ENCODE data around the gene RBM43.
A peak's percentile ranks its signal among the peaks of the same experiment; 100 is the strongest.

The RBM43 gene

DNA sequence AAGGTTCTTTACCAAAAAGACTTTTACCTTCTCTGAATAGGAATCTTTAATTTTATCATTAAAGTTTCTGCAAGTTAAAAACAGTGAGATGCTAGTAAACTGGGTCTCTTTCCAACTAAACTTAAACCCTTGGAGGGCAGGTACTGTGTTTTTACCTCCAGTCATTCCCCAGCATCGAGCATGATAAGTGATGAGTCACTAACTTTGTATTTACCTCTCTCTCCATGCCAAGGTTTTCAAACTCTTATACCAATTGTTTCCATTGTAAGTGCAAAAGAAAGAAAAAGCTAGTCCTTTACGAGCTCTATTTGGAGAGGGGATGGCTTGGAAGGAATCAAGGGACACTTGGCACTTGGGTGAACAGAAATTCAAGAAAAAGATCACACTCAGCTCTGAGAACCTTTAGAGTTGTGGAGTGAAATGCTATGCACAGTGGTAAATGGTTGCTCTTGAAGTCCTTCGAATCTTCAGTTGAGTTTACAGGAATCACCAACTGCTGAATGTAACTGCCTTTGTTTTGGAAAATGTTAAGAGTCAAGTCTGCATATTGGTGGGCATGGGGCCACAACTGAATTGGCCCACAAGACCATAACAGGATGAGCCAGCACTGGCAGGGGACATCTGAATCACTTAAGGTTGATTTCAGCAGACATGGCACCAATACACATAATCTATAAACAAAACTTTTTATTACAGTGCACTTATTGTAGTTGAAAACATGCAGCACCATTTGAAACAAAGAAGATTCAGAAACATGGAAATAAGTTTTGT, 8.3 kb upstream of the RBM43 start:
- Histone ChIP-seq H3K27ac (ENCODE audit: low read depth, low read length) (no peak overlapping the region), H3K9me3 (ENCODE audit: control insufficient read depth in 1 of 2, low read length in 2 of 2) (no peaks in the 10 kb centered on the region), H3K4me3 (ENCODE audit: low read depth in 1 of 2, low read length in 2 of 2) (no peak overlapping the region), H3K9ac (ENCODE audit: low read depth in 1 of 2, low read length in 2 of 2) (no peak overlapping the region), H3K27me3 (ENCODE audit: control insufficient read depth in 1 of 2, insufficient read depth in 2 of 2, low read length in 2 of 2) (no peaks in the 10 kb centered on the region), H3K4me1 (ENCODE audit: control insufficient read depth in 1 of 2, insufficient read depth in 2 of 2, low read length in 2 of 2) (no peaks in the 10 kb centered on the region), H3K36me3 (ENCODE audit: control insufficient read depth in 1 of 2, insufficient read depth in 2 of 2, low read length in 2 of 2) (peaks cover 3 to 45% of the 10 kb centered on the region in 2 donors)

GRCh38 chr2:151268085-151268484, 6.4 kb upstream of the RBM43 start:
- Histone ChIP-seq H3K36me3 (ENCODE audit: control insufficient read depth in 1 of 2, insufficient read depth in 2 of 2, low read length in 2 of 2) (peaks cover 3 to 31% of the 10 kb centered on the region in 2 donors), H3K9me3 (ENCODE audit: control insufficient read depth in 1 of 2, low read length in 2 of 2) (no peaks in the 10 kb centered on the region), H3K9ac (ENCODE audit: low read depth in 1 of 2, low read length in 2 of 2) (no peak overlapping the region), H3K27ac (ENCODE audit: low read depth, low read length) (no peak overlapping the region), H3K4me3 (ENCODE audit: low read depth in 1 of 2, low read length in 2 of 2) (no peak overlapping the region), H3K27me3 (ENCODE audit: control insufficient read depth in 1 of 2, insufficient read depth in 2 of 2, low read length in 2 of 2) (no peaks in the 10 kb centered on the region), H3K4me1 (ENCODE audit: control insufficient read depth in 1 of 2, insufficient read depth in 2 of 2, low read length in 2 of 2) (no peaks in the 10 kb centered on the region)

- Histone ChIP-seq H3K27ac (ENCODE audit: low read depth, low read length) (no peak overlapping the region), H3K36me3 (ENCODE audit: control insufficient read depth in 1 of 2, insufficient read depth in 2 of 2, low read length in 2 of 2) (peaks cover 3 to 27% of the 10 kb centered on the region in 2 donors), H3K27me3 (ENCODE audit: control insufficient read depth in 1 of 2, insufficient read depth in 2 of 2, low read length in 2 of 2) (no peaks in the 10 kb centered on the region), H3K4me1 (ENCODE audit: control insufficient read depth in 1 of 2, insufficient read depth in 2 of 2, low read length in 2 of 2) (no peaks in the 10 kb centered on the region), H3K9me3 (ENCODE audit: control insufficient read depth in 1 of 2, low read length in 2 of 2) (no peaks in the 10 kb centered on the region), H3K4me3 (ENCODE audit: low read depth in 1 of 2, low read length in 2 of 2) (no peak overlapping the region), H3K9ac (ENCODE audit: low read depth in 1 of 2, low read length in 2 of 2) (no peak overlapping the region)
Measured at GRCh38 chr2:151267537-151267936, 5.9 kb upstream of the RBM43 start.

DNA sequence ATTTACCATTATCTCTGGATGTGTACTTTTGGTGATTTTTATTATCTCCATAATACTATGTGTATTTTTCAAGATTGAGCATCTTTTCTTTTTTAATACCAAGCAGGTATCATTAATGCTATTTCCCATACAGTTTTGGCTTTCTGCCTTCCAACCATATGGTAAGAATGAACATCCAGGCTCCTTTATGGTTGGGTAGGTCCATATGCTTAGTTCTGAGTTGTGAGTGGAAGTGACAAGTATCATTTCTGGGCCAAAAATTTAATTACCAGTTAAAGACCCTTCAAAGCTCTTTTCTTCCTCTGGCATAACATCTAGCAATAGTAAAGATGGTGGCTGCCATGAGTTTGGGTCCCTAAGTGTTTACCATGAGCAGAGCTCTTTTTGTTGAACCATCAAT, 4.3 kb upstream of the RBM43 start:
- H3K9ac ChIP-seq (ENCODE audit: low read depth in 1 of 2, low read length in 2 of 2): no peak overlapping the region
- no peak overlapping the region for H3K27ac ChIP-seq (ENCODE audit: low read depth, low read length)
- H3K4me3 ChIP-seq (ENCODE audit: low read depth in 1 of 2, low read length in 2 of 2): no peak overlapping the region
- H3K27me3 ChIP-seq (ENCODE audit: control insufficient read depth in 1 of 2, insufficient read depth in 2 of 2, low read length in 2 of 2): no peaks in the 10 kb centered on the region
- peaks cover 0 to 12% of the 10 kb centered on the region in 2 donors for H3K36me3 ChIP-seq (ENCODE audit: control insufficient read depth in 1 of 2, insufficient read depth in 2 of 2, low read length in 2 of 2)
- no peaks in the 10 kb centered on the region for H3K9me3 ChIP-seq (ENCODE audit: control insufficient read depth in 1 of 2, low read length in 2 of 2)
- H3K4me1 ChIP-seq (ENCODE audit: control insufficient read depth in 1 of 2, insufficient read depth in 2 of 2, low read length in 2 of 2): peaks cover 5 to 6% of the 10 kb centered on the region in 2 donors

DNA sequence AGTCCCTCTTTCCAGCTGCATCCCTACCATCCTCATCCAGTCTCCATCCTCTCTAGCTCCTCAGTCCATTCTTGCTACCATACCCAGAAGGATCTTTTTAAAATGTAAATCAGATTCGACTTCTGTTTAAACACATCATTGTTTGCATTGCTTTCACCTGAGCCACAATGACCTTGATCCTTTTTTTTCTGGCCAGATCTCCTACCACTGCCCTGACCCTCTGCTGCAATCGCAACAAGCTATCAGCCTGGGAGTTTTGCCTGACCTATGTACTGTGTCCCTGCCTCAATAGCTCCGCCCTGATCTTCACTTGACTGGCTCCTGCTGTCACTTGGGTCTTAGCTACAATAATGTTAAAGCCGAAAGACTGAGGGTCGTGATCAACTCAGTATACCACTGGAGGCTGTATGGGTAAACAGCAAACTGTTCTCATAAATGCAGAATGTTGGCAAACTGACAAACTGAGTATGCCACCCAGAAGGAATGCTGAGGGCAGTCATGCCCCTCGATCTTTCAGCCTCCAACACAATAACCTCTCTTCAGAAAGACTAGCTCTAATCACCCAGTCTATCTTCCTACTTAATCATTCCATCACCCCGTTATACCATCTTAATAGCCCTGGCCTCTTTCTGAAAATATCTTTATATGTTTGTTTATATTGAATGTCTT, 2.6 kb upstream of the RBM43 start:
- H3K9ac ChIP-seq (ENCODE audit: low read depth in 1 of 2, low read length in 2 of 2): no peak overlapping the region
- H3K36me3 ChIP-seq (ENCODE audit: control insufficient read depth in 1 of 2, insufficient read depth in 2 of 2, low read length in 2 of 2): no peaks in the 10 kb centered on the region
- no peak overlapping the region for H3K4me3 ChIP-seq (ENCODE audit: low read depth in 1 of 2, low read length in 2 of 2)
- no peak overlapping the region for H3K27ac ChIP-seq (ENCODE audit: low read depth, low read length)
- H3K4me1 ChIP-seq (ENCODE audit: control insufficient read depth in 1 of 2, insufficient read depth in 2 of 2, low read length in 2 of 2): peaks cover 8 to 10% of the 10 kb centered on the region in 2 donors
- H3K9me3 ChIP-seq (ENCODE audit: control insufficient read depth in 1 of 2, low read length in 2 of 2): no peaks in the 10 kb centered on the region
- no peaks in the 10 kb centered on the region for H3K27me3 ChIP-seq (ENCODE audit: control insufficient read depth in 1 of 2, insufficient read depth in 2 of 2, low read length in 2 of 2)

DNA sequence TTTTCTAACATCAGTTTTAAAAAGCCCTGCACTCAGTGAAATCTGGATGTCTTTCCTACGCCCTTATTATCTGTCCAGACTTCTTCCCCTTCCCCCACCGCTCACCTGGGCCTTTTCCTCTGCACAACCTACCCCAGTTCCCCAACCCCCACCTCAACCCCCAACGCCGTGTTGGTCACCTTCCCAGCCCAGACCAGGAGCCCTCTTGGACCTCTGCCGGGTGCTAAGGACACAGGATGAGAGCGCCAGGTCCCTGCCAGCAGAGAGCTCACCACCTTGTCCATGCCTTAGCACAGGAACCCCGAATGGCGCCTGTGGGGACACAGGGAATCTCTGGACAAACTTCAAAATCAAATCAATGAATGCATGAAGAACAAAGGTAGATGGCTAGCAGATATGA, 966 bp upstream of the RBM43 start:
- Histone ChIP-seq H3K36me3 (ENCODE audit: control insufficient read depth in 1 of 2, insufficient read depth in 2 of 2, low read length in 2 of 2) (no peaks in the 10 kb centered on the region), H3K9ac (ENCODE audit: low read depth in 1 of 2, low read length in 2 of 2) (no peak overlapping the region), H3K27me3 (ENCODE audit: control insufficient read depth in 1 of 2, insufficient read depth in 2 of 2, low read length in 2 of 2) (no peaks in the 10 kb centered on the region), H3K4me3 (ENCODE audit: low read depth in 1 of 2, low read length in 2 of 2) (no peak overlapping the region), H3K9me3 (ENCODE audit: control insufficient read depth in 1 of 2, low read length in 2 of 2) (no peaks in the 10 kb centered on the region), H3K27ac (ENCODE audit: low read depth, low read length) (no peak overlapping the region), H3K4me1 (ENCODE audit: control insufficient read depth in 1 of 2, insufficient read depth in 2 of 2, low read length in 2 of 2) (peaks cover 8 to 10% of the 10 kb centered on the region in 2 donors)

DNA sequence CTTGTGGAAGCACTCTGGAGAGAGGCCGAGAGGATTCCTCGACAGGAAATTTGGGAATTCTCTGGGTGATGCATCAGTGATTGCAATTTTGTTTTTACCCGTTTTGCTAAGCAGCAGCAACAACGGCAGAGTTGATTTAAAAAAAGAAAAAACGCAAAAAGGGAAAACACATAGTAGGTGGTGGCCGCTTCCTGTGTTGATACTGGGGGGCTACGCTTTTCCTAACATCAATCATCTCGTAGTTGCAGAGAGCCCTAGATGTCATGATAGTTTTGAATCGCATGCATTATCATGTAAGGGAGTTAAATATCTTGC, 271 bp upstream of the RBM43 start:
- Histone ChIP-seq H3K27me3 (ENCODE audit: control insufficient read depth in 1 of 2, insufficient read depth in 2 of 2, low read length in 2 of 2) (no peaks in the 10 kb centered on the region), H3K9me3 (ENCODE audit: control insufficient read depth in 1 of 2, low read length in 2 of 2) (no peaks in the 10 kb centered on the region), H3K4me1 (ENCODE audit: control insufficient read depth in 1 of 2, insufficient read depth in 2 of 2, low read length in 2 of 2) (peaks cover 8 to 10% of the 10 kb centered on the region in 2 donors), H3K36me3 (ENCODE audit: control insufficient read depth in 1 of 2, insufficient read depth in 2 of 2, low read length in 2 of 2) (no peaks in the 10 kb centered on the region), H3K9ac (ENCODE audit: low read depth in 1 of 2, low read length in 2 of 2) (peak overlapping the region; percentile 97 to 99), H3K27ac (ENCODE audit: low read depth, low read length) (peak overlapping the region; percentile 95), H3K4me3 (ENCODE audit: low read depth in 1 of 2, low read length in 2 of 2) (peak overlapping the region; percentile 94 to 97)

DNA sequence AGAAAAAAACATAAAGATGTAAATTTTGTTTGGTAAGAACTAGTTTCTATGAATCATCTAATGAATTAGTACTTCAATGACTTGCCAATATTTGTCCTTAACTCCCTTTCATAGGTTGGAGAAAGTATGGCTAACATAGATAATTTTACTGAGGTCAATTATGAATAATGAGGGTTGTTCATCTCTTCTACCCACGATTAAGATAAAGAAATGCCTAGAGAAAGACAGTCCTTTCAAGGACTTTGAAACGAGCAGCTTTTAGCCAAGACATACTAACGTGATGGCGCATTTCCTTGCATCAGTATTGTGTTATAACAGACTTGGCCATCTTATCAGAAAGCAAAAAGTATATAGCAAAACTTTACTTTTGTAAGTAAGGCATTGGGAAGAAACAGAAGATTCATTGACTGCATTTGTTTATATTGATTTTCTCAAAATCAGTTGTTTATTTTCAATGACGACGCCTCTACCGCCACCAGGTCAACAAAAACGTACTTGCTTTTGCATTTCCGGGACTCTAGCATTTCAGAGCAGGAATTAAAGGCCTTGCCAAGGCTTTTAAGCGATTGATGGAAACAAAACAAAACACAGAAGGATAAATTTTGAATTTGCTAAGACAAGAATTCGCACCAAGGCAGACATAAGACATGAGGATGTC, 961 bp downstream of the RBM43 start:
- H3K27ac ChIP-seq (ENCODE audit: low read depth, low read length): peak overlapping the region; percentile 95
- H3K9me3 ChIP-seq (ENCODE audit: control insufficient read depth in 1 of 2, low read length in 2 of 2): no peaks in the 10 kb centered on the region
- H3K4me3 ChIP-seq (ENCODE audit: low read depth in 1 of 2, low read length in 2 of 2): peak overlapping the region; percentile 94 to 97
- H3K27me3 ChIP-seq (ENCODE audit: control insufficient read depth in 1 of 2, insufficient read depth in 2 of 2, low read length in 2 of 2): no peaks in the 10 kb centered on the region
- peaks cover 8 to 10% of the 10 kb centered on the region in 2 donors for H3K4me1 ChIP-seq (ENCODE audit: control insufficient read depth in 1 of 2, insufficient read depth in 2 of 2, low read length in 2 of 2)
- no peaks in the 10 kb centered on the region for H3K36me3 ChIP-seq (ENCODE audit: control insufficient read depth in 1 of 2, insufficient read depth in 2 of 2, low read length in 2 of 2)
- peak overlapping the region; percentile 97 to 99 for H3K9ac ChIP-seq (ENCODE audit: low read depth in 1 of 2, low read length in 2 of 2)

DNA sequence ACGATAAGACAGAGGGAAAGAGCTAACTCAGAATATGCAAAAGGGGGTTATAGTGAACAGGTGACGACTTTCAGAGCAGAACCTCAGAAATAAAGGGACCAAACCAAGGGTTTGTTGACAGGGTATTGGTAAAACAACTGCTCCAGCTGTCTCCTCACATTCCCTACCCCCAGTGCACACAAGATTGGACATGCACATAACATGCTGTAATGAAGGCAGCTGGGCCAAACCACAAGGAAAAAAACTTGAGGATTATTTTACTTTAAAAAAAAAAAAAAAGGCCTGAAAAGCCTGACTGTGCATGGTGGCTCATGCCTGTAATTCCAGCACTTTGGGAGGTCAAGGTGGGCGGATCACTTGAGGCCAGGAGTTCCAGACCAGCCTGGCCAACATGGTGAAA, 3.5 kb downstream of the RBM43 start:
- no peaks in the 10 kb centered on the region for H3K9me3 ChIP-seq (ENCODE audit: control insufficient read depth in 1 of 2, low read length in 2 of 2)
- no peaks in the 10 kb centered on the region for H3K27me3 ChIP-seq (ENCODE audit: control insufficient read depth in 1 of 2, insufficient read depth in 2 of 2, low read length in 2 of 2)
- no peak overlapping the region for H3K9ac ChIP-seq (ENCODE audit: low read depth in 1 of 2, low read length in 2 of 2)
- no peak overlapping the region for H3K27ac ChIP-seq (ENCODE audit: low read depth, low read length)
- H3K4me3 ChIP-seq (ENCODE audit: low read depth in 1 of 2, low read length in 2 of 2): no peak overlapping the region
- peaks cover 0 to 6% of the 10 kb centered on the region in 2 donors for H3K36me3 ChIP-seq (ENCODE audit: control insufficient read depth in 1 of 2, insufficient read depth in 2 of 2, low read length in 2 of 2)
- H3K4me1 ChIP-seq (ENCODE audit: control insufficient read depth in 1 of 2, insufficient read depth in 2 of 2, low read length in 2 of 2): peaks cover 8 to 10% of the 10 kb centered on the region in 2 donors

GRCh38 chr2:151252646-151253045, 9.0 kb downstream of the RBM43 start:
- Histone ChIP-seq H3K36me3 (ENCODE audit: control insufficient read depth in 1 of 2, insufficient read depth in 2 of 2, low read length in 2 of 2) (peaks cover 0 to 18% of the 10 kb centered on the region in 2 donors), H3K9me3 (ENCODE audit: control insufficient read depth in 1 of 2, low read length in 2 of 2) (peaks cover 4 to 13% of the 10 kb centered on the region in 2 donors), H3K4me1 (ENCODE audit: control insufficient read depth in 1 of 2, insufficient read depth in 2 of 2, low read length in 2 of 2) (no peaks in the 10 kb centered on the region), H3K27ac (ENCODE audit: low read depth, low read length) (no peak overlapping the region), H3K27me3 (ENCODE audit: control insufficient read depth in 1 of 2, insufficient read depth in 2 of 2, low read length in 2 of 2) (no peaks in the 10 kb centered on the region), H3K9ac (ENCODE audit: low read depth in 1 of 2, low read length in 2 of 2) (no peak overlapping the region), H3K4me3 (ENCODE audit: low read depth in 1 of 2, low read length in 2 of 2) (no peak overlapping the region)

Data from duodenal mucosa (tissue), 2 donors.